Endothelial cell of hepatic sinusoid (primary cell): Measurements from ENCODE around the gene GALNTL6.
"Not testable (repeated sequence)": the region's sequence is repeated elsewhere in the genome, so short reads cannot be mapped to it uniquely, and the experiment has no call there.

Experiments
- in situ Hi-C: cut with HindIII; loops from 2 replicates; pipeline ENCODE4 v1.10.0; 2017; ENCODE audit warnings: low sequenced_read_pairs

Gene GALNTL6

DNA sequence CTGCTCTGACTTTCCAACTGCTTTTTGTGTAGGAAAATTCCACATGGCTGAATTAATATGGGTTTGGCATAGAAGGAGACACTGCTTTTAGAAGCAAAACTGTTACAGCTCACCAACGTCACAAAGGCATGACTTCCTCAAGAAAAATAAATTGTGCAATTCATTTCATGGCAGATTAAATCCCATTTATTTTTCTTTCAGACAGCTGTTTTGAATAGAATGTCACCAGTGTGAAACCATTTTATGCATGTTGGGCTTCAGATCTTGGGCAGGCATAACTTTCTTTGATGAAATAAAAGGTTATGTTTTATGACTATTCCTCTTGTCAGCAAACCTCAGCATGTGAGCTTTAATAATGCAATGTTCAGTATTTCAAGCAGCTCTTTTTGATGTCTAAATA is 542.8 kb downstream of the GALNTL6 start:
- in situ Hi-C loops = no loop called here

DNA sequence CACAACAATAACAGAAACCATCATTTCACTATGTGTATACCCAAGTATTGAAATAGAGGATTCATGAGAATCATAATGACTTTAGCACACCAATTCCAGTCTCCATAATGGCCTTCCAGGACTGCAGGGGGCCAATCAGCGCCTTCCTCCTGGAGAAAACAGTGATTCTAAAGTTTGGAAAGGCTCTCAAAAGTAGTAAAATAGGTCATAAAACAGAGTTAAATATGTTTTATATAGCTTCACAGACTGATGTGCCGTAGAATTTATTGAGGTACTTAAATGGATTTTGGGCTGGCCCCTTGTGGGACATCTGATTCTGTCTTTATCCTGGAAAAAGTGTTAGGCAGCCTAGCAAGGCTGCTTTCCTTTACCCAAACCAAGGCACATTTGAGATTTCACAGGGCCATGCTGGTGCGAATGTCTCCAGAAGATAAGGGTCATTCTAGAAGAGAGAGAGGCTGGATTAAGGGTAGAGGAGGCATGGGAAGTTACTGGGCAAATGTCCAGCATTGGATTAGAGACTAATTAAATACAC is 543.9 kb downstream of the GALNTL6 start:
- in situ Hi-C loops = no loop called here

DNA sequence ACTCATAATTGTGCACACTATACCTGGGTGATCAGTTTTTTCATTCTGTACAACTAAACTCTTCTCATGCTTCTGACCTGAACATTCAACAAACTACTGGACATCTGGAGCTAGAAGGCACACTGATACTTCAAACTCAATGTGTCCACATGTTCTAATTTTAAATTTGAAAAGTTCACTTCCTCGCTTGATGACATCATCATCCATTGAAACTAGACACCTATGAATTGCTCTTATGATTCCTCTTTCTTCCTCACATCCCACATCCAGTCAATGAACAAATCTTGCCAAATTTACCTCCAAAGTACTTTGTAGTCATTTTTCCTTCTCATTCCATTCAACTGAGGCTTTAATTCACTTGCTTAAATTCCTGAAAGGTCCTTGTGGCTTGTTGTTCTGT is 549.4 kb downstream of the GALNTL6 start:
- in situ Hi-C loops = no loop called here

DNA sequence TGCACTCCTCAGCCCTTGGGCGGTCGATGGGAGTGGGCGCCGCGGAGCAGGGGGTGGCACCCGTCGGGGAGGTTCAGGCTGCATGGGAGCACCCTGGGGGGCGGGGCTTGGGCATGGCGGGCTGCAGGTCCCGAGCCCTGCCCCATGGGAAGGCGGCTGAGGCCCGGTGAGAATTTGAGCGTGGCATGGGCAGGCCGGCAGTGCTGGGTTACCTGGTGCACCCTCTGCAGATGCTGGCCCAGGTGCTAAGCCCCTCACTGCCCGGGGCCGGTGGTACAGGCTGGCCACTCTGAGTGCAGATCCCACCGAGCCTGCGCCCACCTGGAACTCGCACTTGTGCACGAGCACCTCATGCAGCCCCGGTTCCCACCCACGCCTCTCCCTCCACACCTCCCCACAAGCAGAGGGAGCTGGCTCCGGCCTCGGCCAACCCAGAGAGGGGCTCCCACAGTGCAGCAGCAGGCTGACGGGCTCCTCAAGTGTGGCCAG is 556.3 kb downstream of the GALNTL6 start:
- in situ Hi-C loops = no loop called here

DNA sequence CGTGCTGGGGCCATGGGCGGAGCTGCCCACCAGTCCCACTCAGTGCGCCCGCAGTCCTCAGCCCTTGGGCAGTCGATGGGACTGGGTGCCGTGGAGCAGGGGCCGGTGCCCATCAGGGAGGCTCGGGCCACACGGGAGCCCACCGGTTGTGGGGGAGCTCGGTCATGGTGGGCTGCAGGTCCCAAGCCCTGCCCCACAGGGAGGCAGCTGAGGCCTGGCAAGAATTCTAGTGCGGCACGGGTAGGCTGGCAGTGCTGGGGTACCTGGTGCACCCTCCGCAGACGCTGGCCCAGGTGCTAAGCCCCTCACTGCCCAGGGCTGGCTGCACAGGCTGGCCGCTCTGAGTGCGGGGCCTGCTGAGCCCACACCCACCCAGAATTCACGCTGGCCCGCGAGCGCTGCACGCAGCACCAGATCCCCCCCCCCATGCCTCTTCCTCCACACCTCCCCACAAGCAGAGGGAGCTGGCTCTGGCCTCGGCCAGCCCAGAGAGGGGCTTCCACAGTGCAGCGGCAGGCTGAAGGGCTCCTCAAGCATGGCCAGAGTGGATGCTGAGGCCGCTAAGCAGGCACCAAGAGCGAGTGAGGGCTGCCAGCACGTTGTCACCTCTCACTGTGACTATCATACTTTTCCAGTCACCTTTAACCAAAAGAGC is 564.4 kb downstream of the GALNTL6 start:
- in situ Hi-C loops = no loop called here

DNA sequence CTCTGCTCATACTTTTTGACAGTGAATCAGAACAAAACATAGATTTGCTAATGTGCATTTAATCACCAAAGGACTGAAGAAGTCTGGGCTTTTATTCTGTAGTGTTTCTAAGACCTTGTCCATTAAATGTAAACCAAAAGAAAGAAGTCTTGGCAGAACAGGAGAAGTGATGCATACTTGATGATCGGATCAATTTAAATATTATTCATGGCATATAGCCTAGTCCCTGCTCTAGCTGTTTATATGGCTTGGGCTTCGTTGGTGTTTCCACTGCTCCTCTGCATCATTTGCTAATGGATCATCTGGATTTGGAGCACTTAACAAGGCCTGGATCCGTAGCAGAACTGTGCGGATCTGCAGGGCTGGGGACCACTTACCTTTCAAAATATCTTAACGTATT is 566.6 kb downstream of the GALNTL6 start:
- in situ Hi-C loops = no loop called here

DNA sequence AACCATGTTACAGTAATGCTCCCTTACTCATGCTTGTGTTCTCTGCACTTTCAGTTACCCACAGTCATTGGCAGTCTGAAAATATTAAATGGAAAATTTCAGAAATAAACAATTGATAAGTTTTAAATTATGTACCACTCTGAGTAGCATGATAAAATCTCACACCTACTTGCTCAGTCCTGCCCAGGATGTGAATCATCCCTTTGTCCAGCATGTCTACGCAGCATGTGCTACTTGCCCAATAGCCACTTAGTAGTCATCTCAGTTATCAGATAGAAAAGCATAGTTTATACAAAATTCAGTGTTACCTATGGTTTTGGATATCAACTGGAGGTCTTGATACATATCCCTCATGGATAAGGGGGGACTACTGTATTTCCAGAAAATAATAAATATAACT is 577.1 kb downstream of the GALNTL6 start:
- in situ Hi-C loops = no loop called here

DNA sequence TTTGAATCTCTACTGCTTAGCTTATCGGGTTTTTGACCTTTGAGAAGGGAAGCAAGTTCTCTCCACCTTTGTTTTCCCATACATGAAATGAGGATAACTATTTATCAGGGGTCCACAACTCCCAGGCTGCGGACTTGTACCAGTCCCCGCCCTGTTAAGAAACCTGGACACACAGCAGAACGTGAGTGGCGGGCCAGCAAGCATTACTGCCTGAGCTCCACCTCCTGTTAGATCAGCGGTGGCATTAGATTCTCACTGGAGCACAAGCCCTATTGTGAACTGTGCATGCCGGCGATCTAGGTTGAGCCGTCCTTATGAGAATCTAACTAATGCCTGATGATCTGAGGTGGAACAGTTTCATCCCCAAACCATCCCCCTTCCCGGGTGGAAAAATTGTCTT is 579.5 kb downstream of the GALNTL6 start:
- in situ Hi-C loops = no loop called here

DNA sequence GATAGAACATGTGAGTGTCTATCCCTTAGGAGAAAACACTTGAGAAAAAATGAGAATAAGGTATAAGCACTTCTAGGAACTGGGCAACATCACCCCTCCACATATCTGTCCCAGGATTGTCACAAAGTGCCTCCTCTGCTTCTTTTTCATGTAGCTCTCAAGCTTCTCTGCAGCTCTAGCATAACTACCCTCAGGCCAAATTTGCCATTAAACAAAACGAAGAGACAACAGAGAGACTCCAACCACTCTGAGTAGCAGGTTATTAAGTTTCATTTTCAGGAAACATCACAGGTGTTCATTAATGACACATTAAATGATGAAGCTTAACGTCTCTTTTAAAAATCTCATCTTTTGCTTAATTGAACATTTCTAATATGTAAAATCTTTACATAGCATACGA is 580.0 kb downstream of the GALNTL6 start:
- in situ Hi-C loops = no loop called here

DNA sequence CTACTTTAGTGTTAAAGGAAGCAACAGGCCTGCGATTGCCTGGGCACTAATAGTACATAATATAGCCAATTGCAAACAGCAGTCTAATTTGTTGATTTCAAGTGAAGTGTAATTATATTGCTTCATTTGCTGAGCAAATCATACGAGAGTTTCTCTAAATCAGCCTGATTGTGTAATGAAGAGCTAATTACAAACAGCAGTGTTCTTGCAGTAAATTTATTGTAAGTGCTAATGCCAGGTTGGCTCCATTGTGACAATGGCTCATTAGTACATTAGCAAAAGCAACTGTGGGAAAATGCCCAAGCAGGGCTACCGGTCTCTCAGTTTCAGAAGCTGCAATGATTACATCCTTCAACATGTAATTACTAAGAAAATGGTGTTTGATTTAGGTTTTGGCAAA is 591.5 kb downstream of the GALNTL6 start:
- in situ Hi-C loops = no loop called here

DNA sequence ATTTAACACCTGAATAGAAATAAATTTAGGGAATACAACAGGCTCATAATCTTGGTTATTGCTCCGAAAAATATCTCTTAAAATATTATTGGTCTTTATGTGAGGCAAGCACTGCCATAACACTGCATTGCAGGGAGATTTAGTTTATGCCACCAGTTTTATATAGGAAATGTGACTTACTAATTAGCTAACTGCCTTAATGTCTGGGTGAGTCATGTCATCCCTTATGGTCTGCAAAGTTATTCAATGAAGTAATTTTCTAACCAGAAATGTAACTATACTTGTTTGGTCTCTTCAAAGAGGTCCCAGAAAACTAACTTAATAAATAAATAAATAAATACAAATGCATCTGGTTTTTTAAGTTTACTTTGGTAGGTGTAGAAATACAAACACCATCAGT is 597.2 kb downstream of the GALNTL6 start:
- in situ Hi-C loops = no loop called here

DNA sequence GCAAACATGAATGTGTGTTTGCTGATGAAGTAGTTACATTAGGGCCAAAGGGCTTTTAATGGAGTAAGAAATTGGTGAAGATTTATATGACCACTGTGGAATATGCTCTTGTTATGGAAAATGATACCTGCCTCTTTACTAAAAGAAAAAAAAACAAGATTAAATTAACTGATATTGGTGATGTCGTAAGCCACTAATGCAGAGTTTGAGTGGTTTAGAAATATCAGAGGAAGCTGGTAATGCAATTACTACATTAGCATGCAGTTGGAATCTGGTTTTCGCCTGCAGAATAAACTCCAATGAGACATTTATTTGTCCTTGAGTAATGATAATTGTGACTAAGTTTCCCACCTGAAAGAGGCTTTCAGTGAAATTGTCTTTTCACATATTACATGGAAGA is 597.9 kb downstream of the GALNTL6 start:
- in situ Hi-C loops = no loop called here

DNA sequence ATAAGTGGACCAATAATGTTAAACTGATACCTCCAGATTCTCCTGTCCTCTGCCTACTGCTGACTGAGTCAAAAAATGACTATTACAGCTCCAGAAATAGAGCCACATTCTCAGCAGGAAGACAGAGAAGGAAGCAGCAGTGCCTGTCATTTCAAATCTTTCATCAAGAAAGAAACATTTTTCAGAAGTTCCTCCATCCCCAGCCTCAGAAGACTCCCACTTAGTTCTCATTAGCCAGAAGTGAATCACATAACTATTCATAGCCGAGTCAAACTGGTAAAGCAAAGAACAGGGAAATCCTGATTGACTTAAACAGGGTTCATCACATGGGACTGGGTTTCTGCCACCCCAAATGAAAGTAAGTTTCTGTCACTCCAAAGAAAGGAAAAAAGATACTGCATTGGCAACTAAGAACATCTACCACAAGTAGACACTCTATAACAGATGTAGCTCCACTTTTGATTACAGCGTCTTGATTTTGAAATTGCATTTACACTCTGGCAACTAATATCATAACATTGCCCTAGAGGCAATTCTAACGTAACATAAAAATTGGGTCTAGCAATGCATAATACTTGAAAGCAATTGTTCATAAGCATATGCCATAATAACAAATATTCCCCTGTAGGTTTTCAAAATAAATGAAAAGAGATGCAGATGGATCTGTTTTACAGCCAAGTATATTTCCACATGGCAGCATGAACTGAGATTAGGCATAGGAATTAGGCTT is 599.8 kb downstream of the GALNTL6 start:
- in situ Hi-C loops = no loop called here

DNA sequence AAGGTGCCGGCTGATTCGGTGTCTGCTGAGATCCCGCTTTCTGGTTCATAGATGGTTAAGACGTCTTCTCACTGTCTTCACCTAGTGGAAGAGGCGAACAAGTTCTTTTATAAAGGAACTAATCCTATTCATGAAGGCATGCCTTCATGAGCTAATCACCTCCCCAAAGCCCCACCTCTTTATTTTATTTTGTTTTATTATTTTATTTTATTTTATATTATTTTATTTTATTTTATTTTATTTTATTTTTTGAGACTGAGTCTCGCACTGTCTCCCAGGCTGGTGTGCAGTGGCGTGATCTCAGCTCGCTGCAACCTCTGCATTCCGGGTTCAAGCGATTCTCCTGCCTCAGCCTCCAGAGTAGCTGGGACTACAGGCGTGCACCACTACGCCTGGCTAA is 615.8 kb downstream of the GALNTL6 start:
- in situ Hi-C loops = not testable (repeated sequence)

DNA sequence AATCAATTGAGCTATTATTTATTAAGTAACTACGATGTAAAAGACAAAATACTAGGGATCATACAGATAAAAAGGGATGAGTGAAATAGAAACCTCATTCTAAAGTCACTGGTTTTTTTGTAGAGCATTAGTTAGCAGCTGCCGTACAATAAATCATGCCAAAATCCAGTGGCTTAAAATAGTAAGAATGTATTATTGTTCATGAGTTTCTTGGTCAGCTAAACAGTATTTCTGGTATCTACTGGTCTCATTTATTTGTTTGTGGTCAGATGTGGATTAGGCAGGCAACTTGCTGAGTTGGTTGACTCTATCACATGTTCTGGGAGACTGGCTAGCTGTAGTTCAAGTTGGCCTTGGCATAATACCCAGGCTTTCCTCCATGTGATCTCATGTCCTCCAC is 667.3 kb downstream of the GALNTL6 start:
- in situ Hi-C loops = no loop called here

DNA sequence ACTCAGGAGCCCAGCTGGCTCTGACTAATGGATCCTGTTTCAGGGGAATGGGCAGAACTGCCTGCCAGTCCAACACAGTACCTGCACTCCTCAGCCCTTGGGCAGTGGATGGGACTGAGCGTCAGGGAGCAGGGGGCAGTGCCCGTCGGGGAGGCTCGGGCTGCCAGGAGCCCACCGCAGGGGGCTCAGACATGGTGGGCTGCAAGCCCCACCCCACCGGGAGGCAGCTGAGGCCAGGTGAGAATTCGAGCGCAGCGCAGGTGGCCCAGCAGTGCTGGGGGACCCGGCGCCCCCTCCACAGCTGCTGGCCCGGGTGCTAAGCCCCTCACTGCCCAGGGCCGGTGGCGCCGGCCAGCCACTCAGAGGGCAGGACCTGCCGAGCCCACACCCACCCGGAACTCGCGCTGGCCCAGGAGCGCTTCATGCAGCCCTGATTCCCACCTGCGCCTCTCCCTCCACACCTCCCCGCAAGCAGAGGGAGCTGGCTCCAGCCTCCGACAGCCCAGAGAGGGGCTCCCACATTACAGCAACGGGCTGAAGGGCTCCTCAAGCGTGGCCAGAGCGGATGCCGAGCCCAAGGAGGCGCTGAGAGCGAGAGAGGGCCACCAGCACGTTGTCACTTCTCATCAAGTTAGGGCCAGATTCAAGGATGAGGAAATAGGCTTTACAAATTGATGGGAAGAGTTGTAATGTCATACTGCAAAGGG is 668.8 kb downstream of the GALNTL6 start:
- in situ Hi-C loops = no loop called here

DNA sequence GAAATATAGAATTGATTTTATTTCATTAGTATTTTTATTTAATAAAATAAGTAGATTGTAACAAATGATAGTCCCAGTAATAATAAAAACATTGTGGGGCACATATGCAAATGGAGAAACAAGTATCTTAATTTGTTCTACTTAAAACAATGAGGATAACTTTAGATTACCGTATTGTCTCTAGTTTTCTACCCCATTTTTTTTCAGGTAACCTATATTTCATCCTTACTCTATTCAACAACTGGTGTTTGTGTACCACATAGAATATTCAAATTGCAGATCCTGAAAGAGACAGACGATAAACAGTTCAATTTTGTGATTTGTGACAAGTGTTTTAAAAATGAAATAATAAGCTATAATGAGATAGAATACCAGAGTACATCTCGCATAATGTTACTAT is 671.8 kb downstream of the GALNTL6 start:
- in situ Hi-C loops = no loop called here

DNA sequence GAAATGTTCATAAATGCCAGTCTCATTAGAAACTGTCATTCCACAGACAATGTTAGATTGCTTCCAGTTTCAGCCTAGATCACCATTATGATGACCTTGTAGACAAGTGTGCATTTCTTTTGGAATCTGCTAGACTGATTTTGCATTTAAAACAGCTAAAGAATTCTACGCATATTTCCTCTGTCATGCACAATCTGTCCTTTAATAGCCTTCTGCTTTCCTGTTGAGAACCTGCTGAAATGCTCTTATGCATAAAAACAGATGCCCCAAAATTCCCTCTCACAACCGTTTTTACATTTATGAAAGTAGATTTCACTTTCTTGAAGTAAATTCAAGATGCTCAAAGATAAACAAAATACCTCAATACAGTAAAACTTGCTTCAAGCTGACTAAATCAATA is 673.3 kb downstream of the GALNTL6 start:
- in situ Hi-C loops = no loop called here

DNA sequence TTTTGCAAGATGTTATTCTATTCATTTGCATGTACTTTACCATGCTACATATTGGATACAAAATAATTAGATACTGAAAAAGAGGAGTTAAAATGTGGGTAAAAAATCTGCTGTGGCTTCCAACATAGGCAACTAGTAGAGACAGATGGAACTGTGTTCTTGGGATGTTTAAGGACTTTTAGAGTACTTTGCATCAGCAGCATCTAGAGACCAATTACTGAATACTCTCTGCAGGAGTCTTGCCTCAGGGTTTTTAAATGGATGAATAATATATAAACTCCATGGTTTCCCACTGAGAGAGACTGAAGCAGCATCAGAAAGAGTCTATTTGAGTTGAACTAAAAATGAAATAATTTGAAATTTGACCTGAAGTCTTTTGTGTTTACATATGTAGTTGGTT is 676.7 kb downstream of the GALNTL6 start:
- in situ Hi-C loops = no loop called here

DNA sequence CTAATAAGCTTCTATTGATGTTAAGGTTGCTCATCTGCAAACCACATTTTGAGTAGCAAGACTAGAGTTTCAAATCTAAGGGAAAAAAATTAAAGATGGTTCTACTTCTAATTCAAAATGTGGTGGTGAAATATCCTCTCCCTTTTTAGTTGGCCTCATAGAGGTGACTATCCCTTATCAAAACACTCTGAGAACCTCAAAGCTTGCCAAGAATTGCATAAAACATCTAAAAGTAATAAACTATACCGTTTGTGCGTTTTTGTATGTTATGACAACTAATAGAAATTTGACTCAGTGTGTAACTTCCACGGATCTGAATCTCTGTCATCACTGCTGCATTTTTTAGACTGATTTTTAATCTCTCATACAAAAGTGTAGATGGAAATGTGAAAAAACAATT is 682.6 kb downstream of the GALNTL6 start:
- in situ Hi-C loops = no loop called here

DNA sequence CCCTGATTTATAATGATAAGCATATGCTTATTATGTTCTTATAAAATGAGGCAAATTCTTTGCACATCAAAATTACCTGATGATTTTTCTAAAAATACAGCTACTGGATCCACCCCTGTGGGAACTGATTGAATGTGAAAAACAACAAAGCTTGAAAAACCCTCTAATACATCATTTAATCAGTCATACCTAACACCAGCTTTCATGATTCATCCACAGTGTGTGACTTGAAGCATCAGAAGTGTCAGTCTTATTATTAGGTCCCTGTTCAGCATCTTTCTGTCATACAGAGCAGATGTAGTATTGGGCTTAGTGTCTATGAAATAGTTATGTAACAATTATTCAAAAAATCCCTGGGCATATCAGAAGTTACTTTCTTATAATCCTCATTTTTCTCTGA is 684.1 kb downstream of the GALNTL6 start:
- in situ Hi-C loops = no loop called here

DNA sequence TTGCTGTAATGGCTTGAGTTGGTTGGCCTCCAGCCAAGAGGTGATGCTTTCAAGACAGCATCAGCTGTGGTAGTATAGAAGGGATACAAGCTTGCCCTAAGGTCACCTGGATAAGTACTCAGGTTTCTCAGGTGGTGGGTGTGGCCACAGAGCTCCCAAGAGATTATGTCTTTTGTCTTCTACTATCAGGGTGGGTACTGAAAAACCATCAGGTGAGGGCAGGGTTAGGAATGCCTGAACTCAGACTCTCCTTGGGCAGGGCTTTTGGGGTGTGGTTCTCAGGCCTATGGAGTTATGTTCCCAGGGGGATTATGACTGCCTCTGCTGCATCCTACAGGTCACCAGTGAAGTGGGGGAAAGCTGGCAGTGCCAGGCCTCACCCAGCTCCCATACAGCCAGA is 700.8 kb downstream of the GALNTL6 start:
- in situ Hi-C loops = no loop called here
